H9 (cell line): ENCODE measurements around the gene TRMT11. TPM values are rescaled to one million over a fixed set of nuclear protein-coding genes. Genes with fewer than 3 reads are reported as not detected.

ENCODE experiments used
- DNase-seq: peaks from one replicate; pipeline ENCODE4 v3.0.0-alpha.2; 2017
- H2AFZ ChIP-seq: one replicate; pipeline ENCODE4 v1.6.1; 2013; ENCODE audit warnings: mild to moderate bottlenecking, low read length, control low read depth, moderate library complexity
- H2AK5ac ChIP-seq: 2 replicates; pipeline ENCODE4 v1.6.1; 2013; ENCODE audit warnings: low read length, control low read depth, mixed read lengths; ENCODE audit not compliant: insufficient read length
- H2BK120ac ChIP-seq: one replicate; pipeline ENCODE4 v1.6.1; 2013; ENCODE audit warnings: low read depth, mild to moderate bottlenecking, low read length, control low read depth, inconsistent platforms; ENCODE audit not compliant: poor library complexity, severe bottlenecking
- H2BK12ac ChIP-seq: 2 replicates; pipeline ENCODE4 v1.6.1; 2013; ENCODE audit warnings: low read length, control low read depth, mixed read lengths, low read depth; ENCODE audit not compliant: insufficient read length
- H2BK15ac ChIP-seq: 2 replicates; pipeline ENCODE4 v1.6.1; 2013; ENCODE audit warnings: low read depth, low read length, control low read depth
- H2BK20ac ChIP-seq: one replicate; pipeline ENCODE4 v1.6.1; 2013; ENCODE audit warnings: low read depth, mild to moderate bottlenecking, low read length, control low read depth, inconsistent platforms; ENCODE audit not compliant: poor library complexity, severe bottlenecking
- H2BK5ac ChIP-seq: 2 replicates; pipeline ENCODE4 v1.6.1; 2013; ENCODE audit warnings: low read length, control low read depth, mixed read lengths; ENCODE audit not compliant: insufficient read length
- H3K14ac ChIP-seq: 2 replicates; pipeline ENCODE4 v1.6.1; 2013; ENCODE audit warnings: low read length, control low read depth; ENCODE audit not compliant: insufficient read depth
- H3K18ac ChIP-seq: 2 replicates; pipeline ENCODE4 v1.6.1; 2013; ENCODE audit warnings: low read depth, mild to moderate bottlenecking, mixed read lengths, low read length, control low read depth; ENCODE audit not compliant: insufficient read length
- H3K23ac ChIP-seq: 2 replicates; pipeline ENCODE4 v1.6.1; 2013; ENCODE audit warnings: low read length, control low read depth, mixed read lengths, low read depth; ENCODE audit not compliant: insufficient read length
- H3K23me2 ChIP-seq: 2 replicates; pipeline ENCODE4 v1.6.1; 2013; ENCODE audit warnings: low read depth, mild to moderate bottlenecking, mixed read lengths, low read length, control low read depth; ENCODE audit not compliant: insufficient read length, poor library complexity, severe bottlenecking
- H3K27ac ChIP-seq: 2 replicates; pipeline ENCODE4 v1.5.1; 2013; ENCODE audit warnings: low read length, control low read depth, mixed read lengths, low read depth; ENCODE audit not compliant: insufficient read length
- H3K27me3 ChIP-seq: 2 replicates; pipeline ENCODE4 v1.6.1; 2013; ENCODE audit warnings: low read length, control low read depth, inconsistent platforms; ENCODE audit not compliant: insufficient read depth
- H3K4ac ChIP-seq: 2 replicates; pipeline ENCODE4 v1.6.1; 2013; ENCODE audit warnings: low read depth, mild to moderate bottlenecking, control low read depth, inconsistent platforms, low read length, moderate library complexity
- H3K4me1 ChIP-seq: 2 replicates; pipeline ENCODE4 v1.6.1; 2013; ENCODE audit warnings: low read length, control low read depth, inconsistent platforms; ENCODE audit not compliant: insufficient read depth
- H3K4me2 ChIP-seq: 2 replicates; pipeline ENCODE4 v1.6.1; 2013; ENCODE audit warnings: low read length, control low read depth, mixed read lengths; ENCODE audit not compliant: insufficient read length, insufficient read depth
- H3K56ac ChIP-seq: 2 replicates; pipeline ENCODE4 v1.6.1; 2013; ENCODE audit warnings: low read depth, mild to moderate bottlenecking, mixed read lengths, low read length, control low read depth; ENCODE audit not compliant: insufficient read length
- H3K79me1 ChIP-seq: 2 replicates; pipeline ENCODE4 v1.6.1; 2013; ENCODE audit warnings: low read depth, mild to moderate bottlenecking, moderate library complexity, low read length, control low read depth, inconsistent platforms; ENCODE audit not compliant: insufficient read depth, poor library complexity, severe bottlenecking
- H3K79me2 ChIP-seq: 2 replicates; pipeline ENCODE4 v1.6.1; 2013; ENCODE audit warnings: low read length, control low read depth, inconsistent platforms; ENCODE audit not compliant: insufficient read depth
- H3K9ac ChIP-seq: 2 replicates; pipeline ENCODE4 v1.6.1; 2013; ENCODE audit warnings: low read length, control low read depth, mixed read lengths; ENCODE audit not compliant: insufficient read length; ENCODE audit errors: extremely low read depth
- H3K9me3 ChIP-seq: one replicate; pipeline ENCODE4 v1.6.1; 2013; ENCODE audit warnings: low read depth, low read length, inconsistent platforms; ENCODE audit not compliant: control insufficient read depth
- H3T11ph ChIP-seq: one replicate; pipeline ENCODE4 v1.6.1; 2013; ENCODE audit warnings: mild to moderate bottlenecking, low read length, control low read depth, inconsistent platforms
- H4K20me1 ChIP-seq: one replicate; pipeline ENCODE4 v1.6.1; 2013; ENCODE audit not compliant: control insufficient read depth, insufficient read length, insufficient read depth
- H4K5ac ChIP-seq: 2 replicates; pipeline ENCODE4 v1.6.1; 2013; ENCODE audit warnings: low read depth, mild to moderate bottlenecking, mixed read lengths, low read length, control low read depth; ENCODE audit not compliant: insufficient read length
- H4K8ac ChIP-seq: replicated peaks from 2 replicates; pipeline ENCODE4 v1.6.1; 2013; ENCODE audit warnings: low read length, control low read depth, mixed read lengths, low read depth; ENCODE audit not compliant: insufficient read length
- H4K91ac ChIP-seq: 2 replicates; pipeline ENCODE4 v1.6.1; 2013; ENCODE audit warnings: low read depth, mild to moderate bottlenecking, moderate library complexity, mixed read lengths, low read length, control low read depth; ENCODE audit not compliant: insufficient read length
- H3K27ac Mint-ChIP-seq, 3 experiments: 2 replicates in 2 of 3; 3 replicates in 1 of 3; pipeline ENCODE4 v1.8.0; 2020 to 2021; ENCODE audit warnings: mixed read lengths in 3 of 3, mild to moderate bottlenecking in 1 of 3, moderate library complexity in 1 of 3
- H3K27me3 Mint-ChIP-seq: 2 replicates; pipeline ENCODE4 v1.8.0; 2021; ENCODE audit warnings: low read depth, mild to moderate bottlenecking, moderate library complexity, mixed read lengths
- H3K36me3 Mint-ChIP-seq, 3 experiments: 2 replicates in 2 of 3; 3 replicates in 1 of 3; pipeline ENCODE4 v1.8.0; 2020 to 2021; ENCODE audit warnings: low read depth in 3 of 3, mixed read lengths in 3 of 3; ENCODE audit not compliant: insufficient read depth in 1 of 3
- H3K4me1 Mint-ChIP-seq, 2 experiments: 2 replicates each; pipeline ENCODE4 v1.8.0; 2020; ENCODE audit warnings: mixed read lengths in 2 of 2
- H3K4me3 Mint-ChIP-seq, 2 experiments: 2 replicates in 1 of 2; 3 replicates in 1 of 2; pipeline ENCODE4 v1.8.0; 2020 to 2021; ENCODE audit warnings: mild to moderate bottlenecking in 2 of 2, mixed read lengths in 2 of 2, moderate library complexity in 1 of 2
- H3K9me3 Mint-ChIP-seq, 2 experiments: 2 replicates in 1 of 2; 3 replicates in 1 of 2; pipeline ENCODE4 v1.8.0; 2020; ENCODE audit warnings: mild to moderate bottlenecking in 2 of 2, mixed read lengths in 2 of 2, moderate library complexity in 1 of 2
- CTCF ChIP-seq: fragments of 200-600 bp; sonication (generic); conservative IDR thresholded peaks from 3 replicates; pipeline ENCODE4 v1.8.0; 2021; ENCODE audit warnings: antibody characterized with exemption, mild to moderate bottlenecking
- total RNA-seq: library from RNA; stranded (reverse); gene quantifications from 2 replicates; pipeline ENCODE4 v1.2.1, GENCODE V29; 2021

TRMT11 gene
- total RNA-seq, 1 experiment from 2014 or later: 31.1 TPM

DNA sequence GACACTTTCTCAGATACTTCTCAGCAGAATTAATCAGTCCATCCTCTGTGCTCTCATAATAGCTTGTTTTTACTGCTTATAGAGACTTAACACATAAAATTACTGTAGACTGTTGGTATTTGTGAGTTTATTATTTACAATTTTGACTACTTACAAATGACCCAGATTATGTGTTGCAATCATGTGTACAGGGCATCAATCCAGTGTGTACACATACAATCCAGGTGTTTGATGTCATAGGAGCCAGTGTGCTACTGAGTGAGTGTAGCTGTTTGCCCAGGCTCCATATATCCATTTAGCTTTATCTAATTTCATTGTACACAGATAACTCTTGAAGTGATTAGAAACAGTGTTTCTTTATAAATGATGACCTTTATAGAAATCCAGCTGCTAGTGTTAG is 31.3 kb downstream of the TRMT11 start:
- Histone ChIP-seq H4K8ac (no peak overlapping the region), H4K91ac (no peak overlapping the region), H3T11ph (no peak overlapping the region), H3K27ac (no peak overlapping the region), H3K79me2 (no peaks in the 10 kb centered on the region), H4K20me1 (peaks cover 3% of the 10 kb centered on the region), H4K5ac (no peak overlapping the region), H3K23me2 (no peaks in the 10 kb centered on the region), H2AK5ac (no peak overlapping the region), H3K14ac (no peak overlapping the region), H3K4ac (no peak overlapping the region), H3K4me2 (no peak overlapping the region), H3K23ac (no peak overlapping the region), H2BK15ac (no peak overlapping the region), H2BK12ac (no peak overlapping the region), H3K79me1 (no peaks in the 10 kb centered on the region), H3K18ac (no peak overlapping the region), H2BK120ac (no peak overlapping the region), H3K4me1 (no peaks in the 10 kb centered on the region), H2BK20ac (no peak overlapping the region), H3K56ac (no peak overlapping the region), H2AFZ (no peak overlapping the region), H3K9ac (no peak overlapping the region), H3K27me3 (no peaks in the 10 kb centered on the region), H3K9me3 (no peaks in the 10 kb centered on the region), H2BK5ac (no peak overlapping the region)
- Mint-ChIP-seq H3K36me3 (peaks cover 26 to 73% (median 70%) of the 10 kb centered on the region in 3 experiments; a peak in 6 of 7 replicates), H3K27me3 (no peaks in the 10 kb centered on the region), H3K9me3 (no peaks in the 10 kb centered on the region), H3K27ac (no peak overlapping the region), H3K4me3 (no peak overlapping the region), H3K4me1 (no peaks in the 10 kb centered on the region)
- no peak for DNase-seq
- no peak for TF ChIP-seq CTCF
